ENCODE results near the gene TGM3. TPM values are rescaled to one million over a fixed set of nuclear protein-coding genes. Genes with fewer than 3 reads are reported as not detected.
"Not testable (repeated sequence)": the region's sequence is repeated elsewhere in the genome, so short reads cannot be mapped to it uniquely, and the experiment has no call there.

The TGM3 gene, protein sequence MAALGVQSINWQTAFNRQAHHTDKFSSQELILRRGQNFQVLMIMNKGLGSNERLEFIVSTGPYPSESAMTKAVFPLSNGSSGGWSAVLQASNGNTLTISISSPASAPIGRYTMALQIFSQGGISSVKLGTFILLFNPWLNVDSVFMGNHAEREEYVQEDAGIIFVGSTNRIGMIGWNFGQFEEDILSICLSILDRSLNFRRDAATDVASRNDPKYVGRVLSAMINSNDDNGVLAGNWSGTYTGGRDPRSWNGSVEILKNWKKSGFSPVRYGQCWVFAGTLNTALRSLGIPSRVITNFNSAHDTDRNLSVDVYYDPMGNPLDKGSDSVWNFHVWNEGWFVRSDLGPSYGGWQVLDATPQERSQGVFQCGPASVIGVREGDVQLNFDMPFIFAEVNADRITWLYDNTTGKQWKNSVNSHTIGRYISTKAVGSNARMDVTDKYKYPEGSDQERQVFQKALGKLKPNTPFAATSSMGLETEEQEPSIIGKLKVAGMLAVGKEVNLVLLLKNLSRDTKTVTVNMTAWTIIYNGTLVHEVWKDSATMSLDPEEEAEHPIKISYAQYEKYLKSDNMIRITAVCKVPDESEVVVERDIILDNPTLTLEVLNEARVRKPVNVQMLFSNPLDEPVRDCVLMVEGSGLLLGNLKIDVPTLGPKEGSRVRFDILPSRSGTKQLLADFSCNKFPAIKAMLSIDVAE
- under 1 TPM; 0.54 to 0.98 (median 0.88) TPM for polyA plus RNA-seq (ENCODE audit: insufficient read length in 4 of 4)

DNA sequence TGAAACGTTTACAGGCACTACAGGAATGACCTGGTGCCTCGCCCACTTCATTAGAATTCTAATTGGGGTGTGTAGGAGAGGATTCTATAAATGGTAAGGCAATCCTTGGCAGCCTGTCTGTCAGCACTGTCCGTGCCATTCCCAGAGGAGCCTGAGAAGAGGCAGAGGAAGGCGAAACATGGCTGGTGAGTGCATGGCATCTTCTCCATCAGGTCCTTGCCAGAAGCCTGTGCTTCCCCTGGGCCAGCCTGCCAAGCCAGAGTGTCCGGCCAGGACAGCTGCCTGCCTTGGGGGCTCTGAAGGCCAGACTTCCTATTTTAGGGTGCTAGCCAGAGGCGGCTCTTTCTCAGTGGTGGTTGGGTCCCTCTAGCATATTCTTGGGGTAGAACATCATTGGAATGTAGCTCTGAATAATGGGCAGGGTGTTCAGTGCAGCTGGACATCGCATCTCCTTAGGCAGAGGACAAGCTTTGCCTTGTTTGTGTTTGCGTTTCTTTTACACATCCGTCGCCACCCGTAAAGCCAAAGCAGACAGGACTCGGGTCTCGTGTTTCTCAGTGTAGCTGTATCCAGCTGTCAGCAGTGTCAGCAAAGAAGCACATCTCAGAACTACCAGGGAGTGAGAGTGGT lies at the start of gene TGM3:
Gene TGM3, plus strand, starts transcription at position 116 of the 630 bp plus-strand sequence. Its CDS starts 63 bp downstream, at position 179.
- DNase-seq (ENCODE audit: low read depth in 4 of 4, low spot score in 2 of 4): no peak

DNA sequence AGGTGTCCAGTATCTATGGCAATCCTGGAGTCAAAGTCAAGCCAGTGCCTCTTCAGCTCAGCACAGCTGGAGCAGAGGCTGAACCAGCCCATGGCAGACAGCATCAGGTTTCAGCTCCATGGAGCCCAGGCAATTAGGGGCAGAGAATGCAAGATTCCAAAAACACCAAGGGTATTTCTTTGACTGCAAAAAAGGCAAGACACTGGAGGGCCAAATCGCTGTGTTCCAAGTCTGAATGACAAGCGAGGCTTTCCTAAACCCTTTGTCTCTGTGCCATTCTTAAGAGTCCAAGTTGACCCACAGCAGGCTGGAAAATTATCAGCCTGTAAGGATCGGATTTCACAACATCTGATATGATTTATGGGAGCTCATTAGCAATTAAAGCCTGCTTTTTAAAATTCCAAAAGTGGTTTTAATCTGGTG lies 49.7 kb upstream of the TGM3 start:
- no peak for DNase-seq (ENCODE audit: low read depth in 4 of 4, low spot score in 2 of 4)

DNA sequence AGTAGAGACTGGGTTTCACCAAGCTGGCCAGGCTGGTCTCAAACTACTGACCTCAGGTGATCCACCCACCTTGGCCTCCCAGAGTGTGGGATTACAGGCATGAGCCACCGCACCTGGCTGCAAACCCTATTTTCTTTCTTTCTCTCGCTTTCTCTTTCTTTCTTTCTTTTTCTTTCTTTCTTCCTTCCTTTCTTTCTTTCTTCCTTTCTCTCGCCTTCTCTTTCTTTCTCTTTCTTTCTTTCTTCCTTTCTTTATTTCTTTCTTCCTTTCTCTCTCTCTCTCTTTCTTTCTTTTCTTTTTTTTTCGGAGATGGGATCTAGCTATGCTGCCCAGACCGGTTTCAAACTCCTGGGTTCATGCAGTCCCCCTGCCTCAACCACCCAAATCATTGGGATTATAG lies 47.0 kb upstream of the TGM3 start:
- no peak for DNase-seq (ENCODE audit: low read depth in 4 of 4, low spot score in 2 of 4)

DNA sequence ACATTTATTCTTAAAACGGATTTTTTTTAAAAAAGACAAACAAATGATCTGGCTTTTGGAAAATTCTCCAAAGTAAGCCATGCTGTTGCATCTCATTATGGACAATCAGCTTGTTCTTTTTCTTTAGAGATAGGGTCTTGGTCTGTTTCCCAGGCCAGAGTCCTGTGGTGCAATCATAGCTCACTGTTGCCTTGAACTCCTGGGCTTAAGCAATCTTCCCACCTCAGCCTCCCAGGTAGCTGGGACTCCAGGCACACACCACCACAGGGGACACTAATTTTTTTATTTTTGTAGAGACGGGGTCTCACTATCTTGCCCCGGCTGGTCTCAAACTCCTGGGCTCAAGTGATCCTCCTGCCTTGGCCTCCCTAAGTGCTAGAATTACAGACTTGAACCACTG lies 45.9 kb upstream of the TGM3 start:
- DNase-seq (ENCODE audit: low read depth in 4 of 4, low spot score in 2 of 4): no peak

DNA sequence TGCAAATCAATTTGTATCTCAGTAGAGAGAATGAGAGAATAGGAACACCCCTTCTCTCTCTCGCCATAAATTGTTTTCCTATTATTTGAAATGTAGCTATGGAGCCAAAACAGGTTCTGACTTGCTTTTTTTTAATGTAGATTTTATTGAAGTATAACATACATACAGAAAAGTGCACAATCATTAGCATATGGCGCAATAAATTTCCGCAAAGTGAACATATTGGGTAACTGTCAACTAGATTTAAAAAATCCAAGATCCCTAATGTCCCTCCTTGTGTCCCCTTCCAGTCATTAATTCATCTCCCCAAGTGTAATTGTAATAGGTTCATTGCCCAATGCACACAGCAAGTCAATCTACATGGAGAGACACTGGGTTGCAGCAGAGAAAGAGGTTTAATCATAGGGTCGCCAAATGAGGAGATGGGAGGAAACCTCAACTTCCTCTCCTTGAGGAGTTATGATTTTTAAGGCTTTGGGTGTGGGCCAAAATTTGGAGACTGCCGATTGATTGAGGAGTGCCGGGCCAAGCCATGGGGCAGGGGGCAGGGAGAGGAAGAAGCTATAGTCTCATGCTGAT lies 43.3 kb upstream of the TGM3 start:
- DNase-seq (ENCODE audit: low read depth in 4 of 4, low spot score in 2 of 4): no peak

DNA sequence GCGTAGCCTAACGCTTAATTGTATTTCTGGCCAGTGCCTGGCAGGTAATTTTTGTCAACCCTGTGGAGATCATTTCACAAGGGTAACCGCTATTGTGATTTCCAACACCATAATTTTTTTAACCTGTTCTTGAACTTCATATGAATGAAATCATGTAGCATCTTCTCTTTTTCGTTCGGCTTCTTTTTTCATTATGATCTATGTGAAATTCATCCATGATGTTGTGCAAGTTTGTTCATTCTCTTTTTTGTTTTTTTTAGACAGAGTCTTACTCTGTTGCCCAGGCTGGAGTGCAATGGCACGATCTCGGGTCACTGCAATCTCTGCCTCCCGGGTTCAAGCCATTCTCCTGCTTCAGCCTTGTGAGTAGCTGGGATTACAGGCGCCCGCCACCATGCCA lies 42.5 kb upstream of the TGM3 start:
- no peak for DNase-seq (ENCODE audit: low read depth in 4 of 4, low spot score in 2 of 4)

DNA sequence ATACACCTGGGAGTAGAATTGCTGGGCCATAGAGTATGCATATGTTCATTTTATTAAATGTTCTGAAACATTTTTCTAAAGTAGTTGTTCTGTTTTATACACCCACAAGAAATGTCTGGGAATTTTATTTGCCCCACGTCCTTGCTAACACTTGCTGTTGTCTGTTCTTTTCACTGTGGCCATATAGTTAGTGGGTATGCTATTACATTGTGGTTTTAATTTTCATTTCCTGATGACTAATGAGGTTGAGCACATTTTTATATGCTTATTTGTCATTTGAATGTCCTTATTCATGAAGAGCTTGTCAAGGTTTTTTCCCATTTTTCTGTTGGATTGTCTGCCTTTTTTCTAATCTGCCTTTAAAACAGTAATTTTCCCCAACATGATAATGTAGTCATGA lies 41.5 kb upstream of the TGM3 start:
- DNase-seq (ENCODE audit: low read depth in 4 of 4, low spot score in 2 of 4): no peak

DNA sequence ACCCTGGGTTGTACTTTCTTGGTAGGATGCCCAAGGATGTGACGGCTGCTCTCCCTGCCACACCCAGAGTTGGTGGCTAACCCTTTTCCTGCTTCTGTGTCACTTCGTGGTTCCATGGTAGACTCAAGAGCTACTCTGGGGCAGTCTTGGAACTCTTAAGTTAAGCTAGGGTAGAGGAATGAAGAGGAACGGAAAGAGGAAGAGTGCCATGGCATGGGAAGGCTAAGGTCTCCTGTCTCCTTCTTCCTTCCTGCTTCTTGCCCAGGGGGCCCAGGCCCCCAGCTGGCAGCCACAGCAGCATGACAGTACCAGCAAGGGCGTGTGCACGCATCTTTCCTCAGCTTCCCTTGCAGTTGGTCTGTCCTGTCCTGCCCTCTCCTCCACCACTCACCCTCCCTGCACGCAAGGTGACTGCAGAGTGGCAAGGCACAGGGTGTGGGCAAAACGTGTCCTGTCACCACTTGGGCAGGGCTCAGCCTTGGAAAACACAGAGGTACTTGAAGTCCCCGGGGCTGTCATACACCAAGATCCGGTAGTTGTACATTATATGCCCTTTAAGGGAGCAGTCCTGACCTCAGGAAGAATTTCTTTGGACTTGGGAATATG lies 39.8 kb upstream of the TGM3 start:
- no peak for DNase-seq (ENCODE audit: low read depth in 4 of 4, low spot score in 2 of 4)

DNA sequence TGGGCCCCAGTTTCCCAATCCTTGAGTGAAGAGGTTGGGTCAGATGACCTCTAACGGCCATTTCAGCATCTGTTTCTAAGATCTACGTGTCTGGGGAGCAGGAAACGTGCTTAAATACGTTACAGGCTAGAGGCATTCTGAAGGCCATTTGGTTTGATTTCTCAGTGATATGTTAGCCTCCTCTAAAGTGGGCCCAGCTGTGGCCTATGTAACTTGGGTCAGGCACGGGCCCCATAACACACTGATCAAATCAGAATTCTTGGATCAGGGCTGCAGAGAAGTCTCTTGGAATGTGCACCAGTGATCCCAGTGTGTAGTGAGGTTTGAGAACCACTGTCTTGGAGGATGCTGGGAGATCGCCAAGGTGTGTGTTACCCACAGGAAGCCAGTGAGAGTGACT lies 36.1 kb upstream of the TGM3 start:
- no peak for DNase-seq (ENCODE audit: low read depth in 4 of 4, low spot score in 2 of 4)

DNA sequence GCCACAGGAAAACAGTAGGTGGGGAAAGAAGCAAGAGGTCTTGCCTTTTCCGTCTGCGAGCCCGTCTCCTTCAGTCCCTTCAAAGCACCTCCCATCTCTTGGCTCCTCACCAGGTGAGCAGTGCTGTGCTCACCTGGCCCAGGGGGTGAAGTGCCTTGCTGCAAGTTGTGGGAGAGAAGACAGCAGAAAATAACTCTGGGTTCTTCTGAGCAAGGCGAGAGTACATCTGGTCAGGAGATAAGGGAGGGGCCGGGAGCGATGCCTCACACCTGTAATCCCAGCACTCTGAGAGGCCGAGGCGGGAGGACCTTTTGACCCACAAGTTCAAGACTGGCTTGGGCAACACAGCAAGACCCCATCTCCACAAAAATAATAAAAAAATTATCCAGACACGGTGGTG lies 35.6 kb upstream of the TGM3 start:
- DNase-seq (ENCODE audit: low read depth in 4 of 4, low spot score in 2 of 4): no peak

DNA sequence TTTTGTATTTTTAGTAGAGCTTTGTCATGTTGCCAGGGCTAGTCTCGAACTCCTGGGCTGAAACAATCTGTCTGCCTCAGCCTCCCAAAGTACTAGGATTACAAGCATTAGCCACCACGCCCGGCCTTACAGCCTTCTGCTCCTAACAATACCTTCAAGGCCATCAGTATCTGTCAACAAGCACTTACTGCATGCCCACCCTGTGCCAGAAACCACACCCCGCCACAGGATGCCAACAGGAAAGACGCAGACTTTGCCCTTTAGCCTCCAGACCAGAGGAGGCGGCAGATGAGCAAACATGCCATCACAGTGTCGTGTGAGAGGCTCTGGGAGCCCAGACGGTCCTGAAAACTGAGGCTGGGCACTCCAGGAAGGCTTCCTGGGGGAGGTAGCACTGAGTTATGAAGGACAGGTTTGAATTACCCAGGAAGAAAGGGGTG lies 34.7 kb upstream of the TGM3 start:
- DNase-seq (ENCODE audit: low read depth in 4 of 4, low spot score in 2 of 4): no peak

DNA sequence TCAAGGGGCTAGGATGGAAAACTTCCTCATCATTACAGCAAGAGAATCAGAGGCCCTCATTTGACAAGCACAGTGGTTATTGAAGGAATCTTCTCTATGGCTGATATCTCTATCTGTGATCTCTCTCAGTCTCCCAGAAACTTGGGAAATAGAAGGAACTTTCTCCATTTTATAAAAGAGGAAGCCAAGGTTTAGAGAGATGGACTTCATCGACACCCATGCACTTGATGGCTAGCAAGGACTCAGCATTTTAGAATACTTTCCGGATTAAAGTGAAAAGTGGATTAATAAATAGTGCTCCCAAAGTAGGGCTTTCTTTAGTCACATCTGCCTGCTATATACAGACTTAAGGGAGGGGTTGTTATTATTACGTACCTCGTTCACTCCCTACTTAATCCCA lies 34.2 kb upstream of the TGM3 start:
- DNase-seq (ENCODE audit: low read depth in 4 of 4, low spot score in 2 of 4): no peak

DNA sequence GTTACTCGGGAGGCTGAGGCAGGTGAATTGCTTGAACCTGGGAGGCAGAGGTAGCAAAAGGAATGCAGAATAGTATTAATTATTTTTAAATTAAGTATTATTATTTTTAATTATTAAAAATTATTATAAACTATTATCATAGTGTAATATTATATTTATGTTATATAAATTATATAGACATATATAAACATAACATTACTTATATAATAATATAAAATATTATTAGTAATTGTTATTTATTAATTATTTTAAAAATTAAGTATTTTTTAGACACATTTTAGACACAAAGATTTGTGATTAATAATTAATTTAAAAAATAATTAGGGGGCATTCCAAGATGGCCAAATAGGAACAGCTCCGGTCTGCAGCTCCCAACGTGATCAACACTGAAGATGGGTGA lies 31.7 kb upstream of the TGM3 start:
- DNase-seq (ENCODE audit: low read depth in 4 of 4, low spot score in 2 of 4): no peak

DNA sequence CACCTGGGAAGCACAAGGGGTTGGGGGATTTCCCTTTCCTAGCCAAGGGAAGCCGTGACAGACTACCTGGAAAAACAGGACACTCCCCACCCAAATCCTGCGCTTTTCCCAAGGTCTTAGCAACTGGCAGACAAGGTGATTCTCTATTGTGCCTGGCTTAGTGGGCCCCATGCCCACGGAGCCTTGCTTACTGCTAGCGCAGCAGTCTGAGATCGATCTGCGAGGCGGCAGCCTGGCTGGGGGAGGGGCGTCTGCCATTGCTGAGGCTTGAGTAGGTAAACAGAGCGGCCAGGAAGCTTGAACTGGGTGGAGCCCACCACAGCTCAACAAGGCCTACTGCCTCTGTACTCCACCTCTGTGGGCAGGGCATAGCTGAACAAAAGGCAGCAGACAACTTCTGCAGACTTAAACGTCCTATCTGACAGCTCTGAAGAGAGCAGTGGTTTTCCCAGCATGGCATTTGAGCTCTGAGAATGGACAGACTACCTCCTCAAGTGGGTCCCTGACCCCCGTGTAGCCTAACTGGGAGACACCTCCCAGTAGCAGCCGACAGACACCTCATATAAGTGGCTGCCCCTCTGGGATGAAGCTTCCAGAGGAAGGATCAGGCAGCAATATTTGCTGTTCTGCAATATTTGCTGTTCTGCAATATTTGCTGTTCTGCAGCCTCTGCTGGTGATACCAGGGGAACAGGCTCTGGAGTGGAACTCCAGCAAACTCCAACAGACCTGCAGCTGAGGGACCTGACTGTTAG lies 31.0 kb upstream of the TGM3 start:
- DNase-seq (ENCODE audit: low read depth in 4 of 4, low spot score in 2 of 4): not testable (repeated sequence)

DNA sequence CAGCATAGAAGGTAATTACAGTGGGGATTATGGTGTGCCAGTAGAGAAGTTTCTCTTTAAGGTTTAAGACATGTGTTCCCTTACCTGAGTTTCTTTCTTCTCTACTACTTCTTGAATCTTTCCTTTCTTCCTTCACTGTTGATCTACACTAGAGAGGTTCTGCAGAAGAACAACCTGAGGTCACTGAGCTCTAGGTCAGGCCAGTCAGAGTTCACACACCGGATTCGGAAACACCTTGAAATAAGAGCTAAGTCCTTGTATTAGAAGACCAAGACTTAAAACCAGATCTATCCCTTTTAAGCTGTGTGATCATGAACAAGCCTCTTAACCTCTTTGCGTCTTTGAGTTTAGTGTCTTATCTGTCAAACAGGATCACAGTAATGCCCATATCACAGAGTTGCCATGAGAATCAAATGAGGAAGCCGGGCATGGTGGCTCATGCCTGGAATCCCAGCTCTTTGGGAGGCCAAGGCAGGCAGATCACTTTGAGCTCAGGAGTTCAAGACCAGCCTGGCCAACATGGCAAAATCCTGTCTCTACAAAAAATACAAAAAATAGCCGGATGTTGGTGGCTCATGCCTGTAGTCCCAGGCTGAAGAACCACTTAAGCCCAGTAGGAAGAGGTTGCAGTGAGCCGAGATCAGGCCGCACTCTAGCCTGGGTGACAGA lies 22.0 kb upstream of the TGM3 start:
- no peak for DNase-seq (ENCODE audit: low read depth in 4 of 4, low spot score in 2 of 4)

DNA sequence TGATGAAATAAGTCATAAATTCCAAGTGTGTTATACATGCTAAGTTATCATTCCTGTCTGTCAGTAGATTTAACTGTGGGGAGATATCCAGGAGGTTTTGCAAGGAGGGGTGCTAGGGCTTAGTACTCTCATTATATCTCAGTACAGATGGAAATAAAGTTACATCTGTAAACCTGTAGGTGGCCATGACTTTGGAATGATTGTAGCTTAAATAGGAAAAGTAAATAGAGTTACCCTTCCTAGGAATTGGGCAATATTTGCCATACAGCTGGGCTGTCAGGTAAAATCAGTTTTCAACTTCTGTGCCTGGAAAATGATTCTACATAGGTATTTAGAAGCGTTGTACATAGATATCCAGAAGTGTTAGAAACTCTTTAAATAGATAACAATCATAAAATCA lies 19.8 kb upstream of the TGM3 start:
- DNase-seq (ENCODE audit: low read depth in 4 of 4, low spot score in 2 of 4): no peak

DNA sequence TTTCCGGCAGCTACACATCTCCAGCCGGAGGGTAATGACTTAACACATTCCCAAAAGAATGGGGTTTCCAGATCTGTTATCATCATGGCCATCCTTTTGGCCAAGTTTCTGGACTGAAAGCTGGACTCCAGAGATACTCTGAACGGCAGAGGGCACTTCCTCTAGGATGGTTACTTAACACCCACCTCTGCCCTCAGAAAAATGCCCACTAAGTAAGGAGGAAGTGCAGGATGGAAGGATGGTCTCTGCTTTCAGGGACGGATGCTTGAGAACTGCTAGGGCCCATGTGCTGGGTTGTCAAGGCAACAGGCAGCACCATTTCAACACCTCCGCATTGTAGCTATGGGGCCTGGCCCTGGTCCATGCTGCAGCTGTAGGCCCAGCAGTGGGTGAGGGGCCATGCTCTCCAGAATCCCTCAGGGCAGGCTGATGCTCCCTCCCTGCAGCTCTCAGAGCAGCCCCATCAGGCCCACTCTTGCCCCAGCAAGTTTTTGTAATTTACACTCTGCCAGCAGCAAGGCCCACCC lies 16.5 kb upstream of the TGM3 start:
- no peak for DNase-seq (ENCODE audit: low read depth in 4 of 4, low spot score in 2 of 4)

DNA sequence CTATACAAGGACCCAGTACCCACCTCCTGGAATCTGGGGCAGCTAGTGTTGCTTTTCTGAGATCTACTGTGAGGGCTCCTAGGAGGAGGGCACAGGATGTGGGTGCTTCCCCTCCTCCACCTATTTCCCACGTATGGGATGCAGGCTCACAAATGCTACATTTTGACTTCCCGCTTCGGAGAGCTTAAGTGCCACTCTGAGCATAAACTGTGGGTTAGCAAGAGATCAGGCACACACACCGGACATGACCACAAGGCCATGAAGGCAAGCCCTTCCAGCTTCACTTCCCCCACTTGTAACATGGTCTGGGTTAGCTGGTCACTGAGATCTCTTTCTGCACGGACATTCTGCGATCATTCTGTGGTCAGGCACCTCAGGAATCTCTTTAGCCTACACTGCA lies 15.7 kb upstream of the TGM3 start:
- no peak for DNase-seq (ENCODE audit: low read depth in 4 of 4, low spot score in 2 of 4)

DNA sequence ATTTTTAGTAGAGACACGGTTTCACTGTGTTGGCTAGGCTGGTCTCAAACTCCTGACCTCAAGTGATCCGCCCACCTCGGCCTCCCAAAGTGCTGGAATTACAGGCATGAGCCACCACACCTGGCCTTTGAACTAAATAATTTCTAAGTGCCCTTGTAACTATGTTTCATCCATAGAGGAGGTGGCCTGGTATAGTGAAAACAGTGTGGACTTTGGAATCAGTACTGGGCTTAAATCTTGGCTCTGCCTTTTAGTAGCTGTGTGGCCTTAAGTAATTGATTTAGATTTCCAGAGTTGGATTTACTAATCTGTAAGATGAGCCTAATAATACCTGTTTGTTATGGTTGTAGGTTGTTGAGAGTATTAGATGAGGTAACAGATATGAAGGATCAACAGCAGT lies 14.2 kb upstream of the TGM3 start:
- DNase-seq (ENCODE audit: low read depth in 4 of 4, low spot score in 2 of 4): no peak

Measured in left renal cortex interstitium (tissue), 4 donors.